HG02938 (cell line): Measurements from ENCODE around the gene ZNF680.
"Not testable (repeated sequence)": the region's sequence is repeated elsewhere in the genome, so short reads cannot be mapped to it uniquely, and the experiment has no call there.

ENCODE experiments used
- ATAC-seq: cut with Tn5 transposase; IDR thresholded peaks from one replicate; pipeline ENCODE4 v1.9.1; 2021; ENCODE audit warnings: mild to moderate bottlenecking, moderate library complexity; ENCODE audit not compliant: unreplicated experiment

ZNF680 gene

DNA sequence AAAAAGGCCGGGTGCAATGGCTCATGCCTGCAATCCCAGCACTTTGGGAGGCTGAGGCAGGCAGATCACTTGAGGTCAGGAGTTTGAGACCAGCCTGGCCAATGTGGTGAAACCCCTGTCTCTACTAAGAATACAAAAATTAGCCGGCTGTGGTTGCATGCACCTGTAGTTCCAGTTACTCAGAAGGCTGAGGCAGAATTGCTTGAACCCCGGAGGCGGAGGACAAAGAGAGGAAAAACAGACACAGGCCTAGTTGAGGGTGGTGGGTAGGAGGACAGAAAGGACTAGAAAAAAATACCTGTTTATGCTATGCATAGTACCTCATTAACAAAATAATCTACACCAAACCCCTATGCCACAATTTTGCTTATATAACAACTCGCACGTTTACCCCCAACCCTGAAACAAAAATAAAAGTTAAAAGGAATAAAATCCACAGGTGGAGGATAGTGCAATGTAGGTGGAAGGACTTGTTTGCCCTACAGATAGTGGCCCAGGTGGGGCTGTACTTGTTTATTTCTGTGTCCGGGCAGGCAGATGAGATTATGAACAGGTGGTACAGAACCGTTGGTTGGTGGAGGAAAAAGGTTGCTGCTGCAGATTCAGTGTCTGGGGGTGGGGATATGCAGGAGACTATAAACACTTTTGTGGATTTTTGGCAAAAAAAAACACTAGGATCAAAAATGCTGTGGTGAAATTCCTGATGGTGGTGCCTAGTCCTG, 5.1 kb downstream of the ZNF680 start:
- no peak for ATAC-seq

GRCh38 chr7:64555046-64555445, 7.8 kb downstream of the ZNF680 start:
- ATAC-seq, result no peak

DNA sequence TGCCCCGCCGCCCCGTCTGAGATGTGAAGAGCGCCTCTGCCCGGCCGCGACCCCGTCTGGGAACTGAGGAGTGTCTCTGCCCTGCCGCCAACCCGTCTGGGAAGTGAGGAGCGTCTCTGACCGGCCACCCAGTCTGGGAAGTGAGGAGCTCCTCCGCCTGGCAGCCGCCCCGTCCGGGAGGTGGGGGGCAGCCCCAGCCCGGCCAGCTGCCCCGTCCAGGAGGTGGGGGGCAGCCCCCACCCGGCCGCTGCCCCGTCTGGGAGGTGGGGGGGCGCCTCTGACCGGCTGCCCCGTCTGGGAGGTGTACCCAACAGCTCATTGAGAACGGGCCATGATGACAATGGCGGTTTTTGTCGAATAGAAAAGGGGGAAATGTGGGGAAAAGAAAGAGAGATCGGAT, 8.7 kb downstream of the ZNF680 start:
- not testable (repeated sequence) for ATAC-seq

DNA sequence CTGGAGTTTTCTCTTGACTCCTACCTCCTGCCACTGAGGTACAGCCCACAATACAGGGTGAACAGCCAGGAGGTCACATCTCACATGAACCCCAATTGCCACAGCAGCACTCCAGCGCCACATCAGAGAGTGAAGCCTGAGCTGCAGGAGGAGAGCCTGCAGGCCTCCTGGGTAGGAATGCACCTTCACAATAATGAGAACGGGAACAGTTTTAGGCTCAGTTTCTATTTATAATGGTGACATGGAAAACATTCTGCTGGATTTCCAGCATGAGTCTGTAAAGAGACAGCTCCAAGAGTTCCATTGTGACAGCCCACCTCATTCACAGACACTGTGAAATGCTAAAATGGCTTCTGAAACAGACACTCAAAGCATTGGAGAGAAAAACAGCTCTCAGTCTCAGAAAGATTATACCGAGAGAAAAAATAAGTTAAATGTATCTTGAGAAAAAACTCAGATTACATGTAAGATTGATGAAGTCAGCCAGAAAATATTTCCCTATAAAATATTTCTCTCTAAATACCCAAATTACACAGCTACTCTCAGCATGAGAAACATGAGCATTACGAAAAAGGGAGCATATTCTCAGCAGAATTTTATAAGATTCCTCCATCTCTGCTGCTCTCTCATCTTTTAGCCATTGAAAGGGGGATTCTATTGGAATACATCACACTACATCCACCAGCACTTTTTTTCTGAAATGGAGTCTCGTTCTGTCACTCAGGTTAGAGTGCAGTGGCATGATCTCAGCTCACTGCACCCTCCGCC, 11.3 kb downstream of the ZNF680 start:
- ATAC-seq, result no peak

- no peak for ATAC-seq
Measured at GRCh38 chr7:64544010-64544409, 18.9 kb downstream of the ZNF680 start.

GRCh38 chr7:64541438-64542359, 21.2 kb downstream of the ZNF680 start:
- no peak for ATAC-seq

DNA sequence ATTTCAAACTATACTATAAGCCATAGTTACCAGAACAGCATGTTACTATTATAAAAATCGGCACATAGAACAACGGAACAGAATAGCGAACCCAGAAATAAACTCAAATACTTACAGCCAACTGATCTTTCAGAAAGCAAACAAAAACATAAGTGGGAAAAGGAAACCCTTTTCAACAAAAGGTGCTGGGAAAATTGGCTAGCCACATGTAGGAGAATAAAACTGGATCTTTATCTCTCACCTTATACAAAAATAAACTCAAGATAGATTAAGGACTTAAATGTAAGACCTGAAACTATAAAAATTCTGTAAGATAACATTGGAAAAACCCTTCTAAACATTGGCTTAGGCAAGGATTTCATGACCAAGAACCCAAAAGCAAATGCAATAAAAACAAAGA, 29.1 kb downstream of the ZNF680 start:
- ATAC-seq, result no peak

GRCh38 chr7:64528770-64529169, 34.1 kb downstream of the ZNF680 start:
- no peak for ATAC-seq

- no peak for ATAC-seq
Measured at GRCh38 chr7:64521409-64521984, 41.4 kb downstream of the ZNF680 start.

DNA sequence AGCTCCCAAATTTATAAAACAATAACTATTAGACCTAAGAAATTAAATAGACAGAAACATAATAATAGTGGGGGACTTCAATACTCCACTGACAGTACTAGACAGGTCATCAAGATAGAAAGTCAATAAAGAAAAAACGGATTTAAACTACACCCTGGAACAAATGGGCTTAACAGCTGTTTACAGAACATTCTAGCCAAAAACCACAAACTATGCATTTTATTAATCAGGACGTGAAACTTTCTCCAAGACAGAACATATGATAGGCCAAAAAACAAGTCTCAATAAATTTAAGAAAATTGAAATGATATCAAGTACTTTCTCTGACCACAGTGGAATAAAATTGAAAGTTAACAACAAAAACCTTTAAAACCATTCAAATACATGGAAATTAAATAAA, 46.4 kb downstream of the ZNF680 start:
- no peak for ATAC-seq

DNA sequence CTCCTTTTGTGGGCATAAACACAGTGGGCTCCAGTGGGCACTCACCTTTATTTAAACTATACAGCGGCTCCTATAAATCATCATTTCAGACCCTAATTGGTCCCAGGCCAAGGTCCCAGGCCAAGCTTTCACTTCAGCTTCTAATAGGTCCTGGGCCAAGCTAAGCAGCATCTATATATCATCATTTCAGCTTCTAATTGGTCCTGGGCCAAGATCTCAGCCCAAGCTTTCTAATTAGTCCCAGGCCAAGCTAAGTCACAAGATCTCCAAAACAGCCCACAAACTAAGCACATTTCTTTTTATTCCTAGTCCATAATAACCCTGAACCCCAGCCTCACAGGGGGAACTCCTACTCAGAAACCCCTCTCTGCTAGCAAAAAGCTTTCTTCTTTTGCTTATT, 47.1 kb downstream of the ZNF680 start:
- ATAC-seq, result no peak

DNA sequence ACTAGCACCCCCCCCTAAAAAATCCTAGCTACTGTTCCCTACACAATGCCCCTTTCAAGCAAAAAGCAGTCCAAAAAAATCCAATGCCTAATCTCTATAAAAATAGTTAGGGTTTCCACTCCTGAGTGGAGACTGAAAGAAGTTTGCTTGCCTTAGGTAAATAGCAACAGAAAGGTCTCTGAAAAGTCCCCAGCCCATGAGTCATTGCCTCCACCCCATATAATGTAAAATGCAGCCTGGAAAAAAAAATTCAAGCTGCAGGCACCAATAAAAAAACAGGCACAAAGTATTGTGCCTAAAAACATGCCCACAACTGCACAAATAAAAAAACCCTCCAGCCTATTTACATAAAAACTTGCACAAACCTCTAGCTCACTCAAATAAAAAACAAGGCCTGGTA, 47.5 kb downstream of the ZNF680 start:
- ATAC-seq, result no peak

- no peak for ATAC-seq
Measured at GRCh38 chr7:64509583-64509982, 53.3 kb downstream of the ZNF680 start.

- no peak for ATAC-seq
Measured at GRCh38 chr7:64504581-64505120, 58.2 kb downstream of the ZNF680 start.

DNA sequence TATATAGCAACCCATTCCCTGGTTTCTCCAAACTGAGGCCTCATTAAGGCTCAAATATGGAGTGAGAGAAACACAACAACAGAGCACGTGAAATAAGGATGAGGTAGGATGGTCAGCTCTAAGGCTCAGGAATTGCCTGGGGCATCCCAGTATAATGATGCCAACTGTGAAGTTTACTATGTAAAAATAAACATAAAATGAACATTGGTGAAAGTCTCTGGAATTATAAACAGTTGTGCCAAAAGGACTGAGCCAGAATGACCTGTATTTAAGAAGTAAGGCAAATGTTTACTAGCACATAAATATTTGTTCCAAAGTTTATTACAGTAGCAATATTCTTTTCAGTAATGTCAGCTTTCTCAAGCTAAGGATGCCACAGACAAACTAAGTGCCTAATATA, 64.6 kb downstream of the ZNF680 start:
- no peak for ATAC-seq

GRCh38 chr7:64494912-64495461, 67.9 kb downstream of the ZNF680 start:
- ATAC-seq, result no peak

- ATAC-seq, result no peak
Measured at GRCh38 chr7:64485623-64486022, 77.2 kb downstream of the ZNF680 start.
